Sigmoid colon (tissue), 4 donors: ENCODE data around the gene RIOK2.

Source experiments
- CTCF ChIP-seq, 4 experiments: fragments of 450-650 bp in 3 of 4; fragments of 200-600 bp in 1 of 4; IDR thresholded peaks; one replicate each; pipeline ENCODE4 v1.5.1; 2016 to 2019; ENCODE audit warnings: antibody characterized with exemption in 4 of 4, mild to moderate bottlenecking in 3 of 4, moderate library complexity in 2 of 4
- EP300 ChIP-seq, 4 donors: sonication (generic); formaldehyde crosslinking; IDR thresholded peaks; one replicate each; pipeline ENCODE4 v1.6.1; 2017; ENCODE audit warnings: antibody characterized with exemption in 4 of 4
- POLR2A ChIP-seq, 2 donors: fragments of 450-650 bp; IDR thresholded peaks; one replicate each; pipeline ENCODE4 v1.6.1; 2016; ENCODE audit warnings: antibody characterized with exemption in 2 of 2, mild to moderate bottlenecking in 2 of 2, moderate library complexity in 2 of 2
- POLR2AphosphoS5 ChIP-seq, 4 donors: sonication (generic); formaldehyde crosslinking; IDR thresholded peaks; one replicate each; pipeline ENCODE4 v1.6.1; 2017; ENCODE audit warnings: antibody characterized with exemption in 4 of 4

- TF ChIP-seq CTCF (IDR thresholded peaks at IDR 0.05) (no peak), POLR2AphosphoS5 (IDR thresholded peaks at IDR 0.05) (no peak), POLR2A (IDR thresholded peaks at IDR 0.05) (no peak), EP300 (IDR thresholded peaks at IDR 0.05) (no peak)
Observed at GRCh38 chr5:97182571-97183099, 412 bp downstream of the RIOK2 start.
